ENCODE data around the gene LCN10.
"Not testable (repeated sequence)": the region's sequence is repeated elsewhere in the genome, so short reads cannot be mapped to it uniquely, and the experiment has no call there.

LCN10 gene

GRCh38 chr9:136717399-136717798 is 25.3 kb downstream of the LCN10 start:
- no peak for DNase-seq

- DNase-seq = no peak
These were observed 27.9 kb downstream of the LCN10 start for GRCh38 chr9:136714893-136715274.

- DNase-seq = no peak
These were observed 28.4 kb downstream of the LCN10 start for GRCh38 chr9:136714096-136714892.

GRCh38 chr9:136713550-136713949 is 29.2 kb downstream of the LCN10 start:
- no peak for DNase-seq

- DNase-seq = no peak
These were observed 29.8 kb downstream of the LCN10 start for GRCh38 chr9:136712690-136713544.

GRCh38 chr9:136711751-136712689 is 30.7 kb downstream of the LCN10 start, which contains the start of gene DIPK1B:
Gene DIPK1B, plus strand, starts transcription at chr9:136712572. Its CDS starts 94 bp downstream, at chr9:136712666.
- DNase-seq = no peak

GRCh38 chr9:136711219-136711648 is 31.5 kb downstream of the LCN10 start:
- not testable (repeated sequence) for DNase-seq

GRCh38 chr9:136710543-136710942 is 32.2 kb downstream of the LCN10 start:
- DNase-seq = no peak

GRCh38 chr9:136709454-136710109 is 33.2 kb downstream of the LCN10 start:
- DNase-seq = no peak

GRCh38 chr9:136707849-136708517 is 34.8 kb downstream of the LCN10 start:
- DNase-seq = no peak

GRCh38 chr9:136707011-136707410 is 35.7 kb downstream of the LCN10 start:
- DNase-seq = no peak

- no peak for DNase-seq
These were observed 37.2 kb downstream of the LCN10 start for GRCh38 chr9:136705564-136705963.

GRCh38 chr9:136704741-136705140 is 38.0 kb downstream of the LCN10 start:
- not testable (repeated sequence) for DNase-seq

GRCh38 chr9:136703276-136703860 is 39.4 kb downstream of the LCN10 start:
- DNase-seq = no peak

- no peak for DNase-seq
These were observed 41.1 kb downstream of the LCN10 start for GRCh38 chr9:136701668-136702053.

- peak; percentile 60 for DNase-seq
These were observed 41.6 kb downstream of the LCN10 start for GRCh38 chr9:136700959-136701667.

GRCh38 chr9:136700304-136700703 is 42.4 kb downstream of the LCN10 start:
- no peak for DNase-seq

- no peak for DNase-seq
These were observed 44.0 kb downstream of the LCN10 start for GRCh38 chr9:136698635-136699246.

GRCh38 chr9:136697821-136698526 is 44.8 kb downstream of the LCN10 start:
- DNase-seq = no peak
